Stimulated activated CD4-positive, alpha-beta T cell treated with anti-CD3 and anti-CD28 coated beads, Interleukin-15, amount 100 ng/mL, for 1 hour (primary cell): Measurements from ENCODE around the gene CBLL1.

Experiments
- DNase-seq, 2 donors: peaks; one replicate each; pipeline ENCODE4 v3.0.0-alpha.2; 2020; ENCODE audit warnings: low read depth in 1 of 2, low spot score in 1 of 2

CBLL1 gene

GRCh38 chr7:107742678-107743566, 1.0 kb upstream of the CBLL1 start:
- DNase-seq = no peak

GRCh38 chr7:107744345-107744750, 406 bp downstream of the CBLL1 start:
- no peak for DNase-seq

GRCh38 chr7:107746006-107746405, 2.1 kb downstream of the CBLL1 start:
- no peak for DNase-seq

GRCh38 chr7:107751113-107751512, 7.2 kb downstream of the CBLL1 start:
- DNase-seq = no peak

GRCh38 chr7:107754642-107755041, 10.7 kb downstream of the CBLL1 start:
- no peak for DNase-seq

GRCh38 chr7:107758667-107759066, 14.7 kb downstream of the CBLL1 start:
- DNase-seq = no peak

GRCh38 chr7:107767391-107767790, 23.4 kb downstream of the CBLL1 start:
- no peak for DNase-seq

GRCh38 chr7:107768263-107768662, 24.3 kb downstream of the CBLL1 start:
- DNase-seq = no peak

GRCh38 chr7:107773027-107773426, 29.1 kb downstream of the CBLL1 start:
- DNase-seq = no peak

GRCh38 chr7:107777702-107778101, 33.8 kb downstream of the CBLL1 start:
- no peak for DNase-seq

- no peak for DNase-seq
Measured at GRCh38 chr7:107778283-107778682, 34.3 kb downstream of the CBLL1 start.

GRCh38 chr7:107779647-107780099, 35.7 kb downstream of the CBLL1 start:
- no peak for DNase-seq

- DNase-seq = no peak
Measured at GRCh38 chr7:107782374-107782773, 38.4 kb downstream of the CBLL1 start.

GRCh38 chr7:107783648-107784047, 39.7 kb downstream of the CBLL1 start:
- no peak for DNase-seq

- no peak for DNase-seq
Measured at GRCh38 chr7:107785170-107785569, 41.2 kb downstream of the CBLL1 start.

GRCh38 chr7:107785926-107786325, 42.0 kb downstream of the CBLL1 start:
- DNase-seq = no peak

- DNase-seq = no peak
Measured at GRCh38 chr7:107788216-107788615, 44.3 kb downstream of the CBLL1 start.

- DNase-seq = no peak
Measured at GRCh38 chr7:107788662-107789061, 44.7 kb downstream of the CBLL1 start.

GRCh38 chr7:107789647-107790046, 45.7 kb downstream of the CBLL1 start:
- no peak for DNase-seq

GRCh38 chr7:107792364-107792763, 48.4 kb downstream of the CBLL1 start:
- no peak for DNase-seq

- no peak for DNase-seq
Measured at GRCh38 chr7:107799647-107800264, 55.8 kb downstream of the CBLL1 start.

- no peak for DNase-seq
Measured at GRCh38 chr7:107803009-107803610, 59.2 kb downstream of the CBLL1 start, which contains the start of gene SLC26A3. SLC26A3 (minus strand) TSS chr7:107803223; CDS start chr7:107794509, 8,714 bp downstream.
